ENCODE measurements around the gene CELSR1.

GRCh38 chr22:46525389-46526243 lies 11.8 kb downstream of the CELSR1 start:
- TF ChIP-seq CTCF (IDR thresholded peaks at IDR 0.05 in 2 of 3, conservative IDR thresholded peaks at IDR 0.05 in 1 of 3; ENCODE audit: borderline replicate concordance in 1 of 3, insufficient read depth in 1 of 3, low read depth in 2 of 3, low read length in 2 of 3) (no peak), MAX (IDR thresholded peaks at IDR 0.05) (no peak)
